ENCODE results near the gene LRRC15.
A peak's percentile ranks its signal among the peaks of the same experiment; 100 is the strongest.

Gene LRRC15

DNA sequence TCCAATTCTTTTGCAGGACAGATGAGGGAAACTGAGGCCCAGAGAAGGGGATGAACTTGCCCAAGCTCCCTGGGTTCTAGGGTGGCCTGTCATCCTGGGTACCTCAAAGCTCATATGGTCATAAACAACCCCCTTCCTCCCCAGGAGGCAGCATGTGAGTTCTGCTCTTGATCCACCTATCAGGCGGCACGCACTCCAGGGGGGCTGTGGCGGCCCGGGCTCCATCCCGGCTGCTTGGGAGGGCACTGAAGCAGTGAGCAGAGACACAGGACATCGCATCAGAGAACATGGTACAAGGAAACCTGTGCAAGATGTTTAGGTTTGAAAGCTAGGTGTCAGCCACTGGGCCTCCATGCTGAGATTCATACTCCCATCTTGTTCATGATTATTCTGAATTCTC, 52.6 kb downstream of the LRRC15 start:
- no peak for DNase-seq (ENCODE audit: low read depth)

DNA sequence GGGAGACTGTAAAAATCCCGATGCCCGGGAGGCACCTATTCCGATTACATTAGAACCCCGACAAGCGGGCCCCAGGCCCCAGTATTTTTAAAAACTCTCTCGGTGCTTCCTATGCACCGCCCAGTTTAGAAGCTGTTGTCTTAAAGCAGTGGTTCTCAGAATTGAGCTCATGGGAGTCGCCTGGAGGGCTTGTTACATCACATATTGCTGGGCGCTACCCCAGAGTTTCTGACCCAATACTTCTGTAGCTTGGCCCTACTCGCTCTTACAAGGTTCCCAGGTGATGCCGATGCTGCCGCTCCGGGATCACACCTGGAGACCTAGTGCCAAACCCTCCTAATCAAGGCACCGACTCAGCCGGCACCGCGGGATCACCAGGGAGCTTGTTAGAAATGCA, 53.6 kb downstream of the LRRC15 start:
- DNase-seq (ENCODE audit: low read depth) = no peak

DNA sequence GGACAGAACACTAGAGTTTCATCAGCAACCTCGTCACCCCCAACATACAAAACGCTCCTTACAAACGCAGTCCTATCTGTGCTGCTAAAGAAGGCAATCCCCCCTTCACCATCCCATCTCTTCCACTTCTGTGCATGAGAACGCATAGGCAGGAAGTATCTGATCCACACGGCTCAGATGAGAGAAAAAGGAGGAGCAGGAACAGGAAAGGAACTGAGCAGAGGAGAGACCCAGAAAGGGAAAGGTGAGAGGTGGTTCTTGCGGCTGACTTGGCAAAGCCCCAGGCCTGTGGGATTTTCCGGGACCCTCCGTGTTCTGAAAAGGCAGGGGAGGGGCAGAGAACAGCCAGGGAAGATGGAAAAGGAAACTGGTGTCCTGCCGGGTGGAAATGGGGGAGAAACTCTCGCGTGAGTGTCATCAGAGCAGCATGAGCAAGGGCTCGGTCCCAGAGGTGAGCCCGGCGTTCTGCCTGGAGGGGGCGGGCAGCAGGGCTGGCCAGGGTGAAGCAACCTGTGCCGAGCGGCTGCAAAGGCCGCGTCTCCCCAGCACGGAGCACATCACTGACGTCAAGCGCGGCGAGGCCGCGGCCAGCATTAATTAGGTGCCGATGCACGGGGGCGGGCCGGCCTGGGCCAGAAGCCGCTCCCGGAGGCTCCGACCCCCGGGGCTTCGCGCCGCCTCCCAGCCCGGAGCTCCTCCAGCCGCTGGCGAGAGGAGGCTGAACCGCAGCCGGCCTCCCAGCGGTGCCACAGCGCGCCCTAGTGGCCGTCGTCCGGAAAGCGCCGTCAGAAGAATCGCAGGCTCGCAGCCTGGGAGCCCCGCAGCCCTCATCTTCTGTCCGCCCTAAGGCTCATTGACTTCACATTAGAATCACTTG, 54.2 kb downstream of the LRRC15 start:
- DNase-seq (ENCODE audit: low read depth) = peak; percentile 74

DNA sequence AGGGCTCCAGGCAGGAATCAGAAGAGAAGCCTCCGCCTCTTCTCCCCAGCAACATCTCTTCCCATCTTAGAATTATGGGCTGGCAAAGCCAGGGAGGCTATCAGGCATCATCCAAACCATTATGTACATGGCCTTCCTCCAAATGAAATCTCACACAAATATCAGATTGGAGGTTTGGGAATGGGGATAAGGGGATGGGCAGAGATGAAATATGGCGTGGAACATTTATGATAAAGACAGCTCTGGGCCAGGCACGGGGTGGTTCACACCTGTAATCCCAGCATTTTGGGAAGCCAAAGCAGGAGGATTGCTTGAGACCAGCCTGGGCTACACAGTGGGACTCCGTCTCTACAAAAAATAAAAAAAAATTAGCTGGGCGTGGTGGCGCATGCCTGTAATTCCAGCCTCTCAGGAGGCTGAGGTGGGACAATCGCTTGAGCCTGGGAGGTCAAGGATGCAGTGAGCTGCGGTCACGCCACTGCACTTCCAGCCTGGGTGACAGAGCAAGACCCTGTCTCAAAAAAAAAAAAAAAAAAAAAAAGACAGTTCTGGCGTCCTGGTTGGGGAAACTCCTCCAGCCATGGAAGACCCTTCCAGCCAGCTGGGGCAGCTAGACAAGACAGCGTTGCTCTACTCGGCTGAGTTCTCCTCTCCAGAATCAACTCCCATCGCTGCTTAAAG, 55.0 kb downstream of the LRRC15 start:
- DNase-seq (ENCODE audit: low read depth) = no peak

DNA sequence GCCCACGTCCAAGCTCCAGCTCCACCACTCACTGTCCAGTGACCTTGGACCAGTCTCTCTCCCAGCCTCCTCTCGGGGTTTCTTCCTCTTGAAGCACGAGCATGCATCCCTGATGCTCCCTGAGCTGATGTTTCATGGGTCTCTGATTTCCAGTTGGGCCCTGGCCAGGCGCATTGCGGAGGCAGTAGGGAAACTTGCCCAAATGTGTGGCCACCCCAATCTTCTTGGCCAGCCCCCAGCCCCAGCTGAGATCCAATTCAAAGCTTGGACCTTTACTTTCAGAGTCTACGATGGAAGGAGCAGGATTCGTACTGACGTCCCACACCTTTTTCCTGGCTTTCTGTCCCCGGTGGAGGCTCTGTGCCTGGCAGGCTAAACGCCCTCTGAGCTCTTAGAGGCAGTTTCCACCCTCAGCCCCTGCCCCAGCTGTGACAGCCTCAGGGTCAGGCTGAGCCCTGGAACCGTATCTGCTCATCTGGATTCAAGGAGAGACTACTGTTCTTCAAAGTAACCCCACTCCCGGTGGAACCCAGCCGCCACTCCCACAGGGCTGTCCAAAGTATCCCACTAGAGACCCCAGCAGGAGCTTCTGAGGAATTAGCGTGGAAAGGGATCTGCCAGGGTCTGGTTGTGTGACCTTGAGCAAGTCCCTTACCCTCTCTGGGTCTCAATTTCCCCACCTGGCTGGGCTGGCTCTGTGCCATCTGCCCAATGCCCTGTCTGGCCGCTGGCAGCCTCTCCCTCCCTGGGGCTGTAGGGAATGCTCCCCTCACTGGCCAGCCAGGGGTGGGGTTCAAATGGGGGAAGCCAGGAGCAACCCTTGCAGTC, 55.8 kb downstream of the LRRC15 start:
- no peak for DNase-seq (ENCODE audit: low read depth)

DNA sequence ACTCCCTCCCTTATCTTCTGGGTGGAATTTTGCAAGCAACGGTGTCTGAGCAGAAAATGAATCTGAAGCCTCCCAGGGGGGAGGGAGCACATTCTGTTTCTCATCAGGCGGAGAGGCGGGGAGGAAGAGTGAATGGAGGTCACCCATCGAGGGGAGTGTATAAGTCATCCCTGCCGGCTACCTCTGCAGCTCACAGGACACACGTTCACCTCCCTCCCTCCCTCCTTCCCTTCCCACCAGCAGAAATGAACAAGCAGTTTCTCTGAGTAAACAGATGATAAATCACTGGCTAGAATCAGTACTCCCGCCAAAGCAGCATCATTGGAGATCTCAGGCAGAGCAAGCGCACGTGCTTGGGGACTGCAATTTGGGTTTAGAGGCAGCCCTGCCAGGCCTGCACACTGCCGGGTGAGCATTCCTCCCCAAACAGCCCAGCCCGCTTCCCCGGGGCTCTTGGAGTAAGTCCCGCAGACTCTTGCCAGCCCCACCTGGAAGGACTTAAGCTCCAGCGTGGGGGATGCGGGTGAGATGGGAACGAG, 56.7 kb downstream of the LRRC15 start:
- no peak for DNase-seq (ENCODE audit: low read depth)

DNA sequence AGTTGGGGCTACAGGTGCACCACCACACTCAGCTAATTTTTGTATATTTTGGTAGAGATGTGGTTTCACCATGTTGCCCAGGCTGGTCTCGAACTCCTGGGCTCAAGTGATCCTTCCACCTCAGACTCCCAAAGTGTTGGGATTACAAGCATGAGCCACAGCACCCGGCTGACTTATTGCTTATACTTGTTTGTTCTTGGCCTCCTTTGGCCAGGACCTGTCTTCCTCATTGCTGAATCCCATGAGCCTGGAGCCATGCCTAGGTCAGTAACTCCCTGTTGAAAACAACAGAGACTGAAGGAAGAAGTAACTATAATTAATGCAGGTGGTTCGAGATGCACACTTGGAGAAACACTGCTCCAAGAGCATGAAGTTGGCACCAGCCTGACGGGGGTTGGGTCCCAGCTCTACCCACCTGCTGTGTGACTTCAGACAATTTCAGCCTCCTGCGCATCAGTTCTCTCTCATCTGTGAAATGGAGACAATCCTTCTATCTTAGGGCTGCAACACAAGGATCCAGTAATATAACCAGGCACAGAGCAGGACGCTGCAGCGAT, 57.3 kb downstream of the LRRC15 start:
- no peak for DNase-seq (ENCODE audit: low read depth)

DNA sequence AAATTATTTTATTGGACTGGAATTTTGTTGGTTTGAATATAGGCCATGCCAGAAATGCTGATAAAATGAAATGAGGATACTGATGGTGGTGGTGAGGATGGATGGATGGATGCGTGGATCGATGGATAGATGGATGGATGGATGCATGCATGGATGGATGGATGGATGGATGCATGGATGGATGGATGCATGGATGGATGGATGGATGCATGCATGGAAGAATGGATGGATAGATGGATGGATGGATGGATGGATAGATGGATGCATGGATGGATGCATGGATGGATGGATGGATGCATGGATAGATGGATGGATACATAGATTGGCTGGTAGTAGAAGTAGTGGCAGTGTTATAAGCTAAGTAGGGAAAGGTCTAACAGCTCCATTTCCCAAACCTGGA, 58.5 kb downstream of the LRRC15 start:
- no peak for DNase-seq (ENCODE audit: low read depth)

DNA sequence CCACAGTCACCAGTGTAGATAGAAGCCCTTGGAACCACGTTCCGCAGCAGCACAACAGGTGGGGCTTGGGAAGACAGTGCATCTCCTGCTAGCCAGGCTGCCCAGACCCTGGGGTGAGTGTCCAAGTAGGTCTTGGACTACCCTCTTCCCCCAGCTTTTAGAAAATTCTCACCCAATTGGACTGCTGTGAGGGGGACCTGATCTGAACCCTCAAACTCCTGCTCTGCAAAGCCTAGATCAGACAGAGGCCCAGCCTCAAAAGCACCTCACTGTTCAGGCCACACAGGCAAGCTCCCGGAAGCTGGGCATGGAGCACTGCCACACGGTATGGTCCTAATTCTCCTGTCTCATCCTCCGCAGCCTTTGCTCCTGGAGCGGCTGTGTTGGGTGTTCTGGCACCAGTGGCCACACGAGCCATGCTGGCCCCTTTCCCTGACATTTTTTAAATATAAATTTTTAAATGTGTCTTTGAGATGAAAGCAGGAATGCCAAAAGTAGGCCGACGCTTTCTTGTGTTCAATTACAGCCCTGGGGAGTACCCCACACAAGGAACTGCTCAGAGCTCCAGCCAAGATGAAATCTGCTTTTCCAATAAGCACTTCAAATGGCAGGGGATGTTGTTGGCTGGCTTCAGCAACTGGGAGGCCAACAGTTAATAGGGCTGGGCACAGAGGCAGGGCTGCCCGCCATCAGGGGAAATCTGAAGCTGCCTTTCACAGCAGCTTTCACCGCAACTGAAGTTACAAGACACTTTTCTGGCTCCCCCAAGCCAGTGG, 59.3 kb downstream of the LRRC15 start:
- no peak for DNase-seq (ENCODE audit: low read depth)

DNA sequence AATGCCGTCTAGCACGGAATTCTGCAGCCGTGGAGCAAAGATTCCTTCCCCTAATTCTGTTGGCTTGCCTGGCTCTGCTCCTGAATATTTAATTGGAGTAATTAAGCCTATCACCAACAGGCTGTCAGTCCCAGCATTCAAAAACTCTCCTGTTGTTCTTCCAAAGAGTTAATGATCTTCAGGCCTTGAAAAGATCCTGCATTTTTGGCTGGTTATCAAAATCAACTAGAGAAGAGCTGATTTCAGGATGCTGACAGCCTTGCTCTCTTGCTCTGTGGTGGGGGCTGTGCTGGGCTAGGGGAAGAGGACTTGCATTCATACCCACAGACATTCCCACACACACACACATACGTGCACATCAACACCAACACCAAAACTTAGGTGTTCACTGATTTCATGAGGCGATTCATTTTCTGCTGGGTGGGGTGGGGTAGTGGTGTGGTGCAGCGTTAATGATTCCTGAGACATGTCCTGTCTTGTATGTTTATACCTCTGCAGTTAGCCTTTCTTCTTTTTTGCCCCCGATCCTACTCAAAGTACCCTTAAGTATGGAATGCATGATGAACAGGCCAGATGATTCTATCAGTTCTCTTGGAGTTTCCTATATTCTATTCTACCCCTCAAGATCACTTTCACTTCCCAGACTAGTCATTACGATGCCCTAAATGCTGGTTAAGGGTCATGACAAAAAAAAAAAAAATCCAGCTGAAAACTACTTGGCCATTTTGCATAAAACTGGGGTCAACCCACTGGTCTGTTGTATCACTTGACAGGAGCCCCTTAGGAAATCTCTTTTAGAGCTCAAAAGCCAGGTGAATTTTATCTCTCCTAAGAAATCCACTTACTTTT, 60.7 kb downstream of the LRRC15 start:
- no peak for DNase-seq (ENCODE audit: low read depth)

DNA sequence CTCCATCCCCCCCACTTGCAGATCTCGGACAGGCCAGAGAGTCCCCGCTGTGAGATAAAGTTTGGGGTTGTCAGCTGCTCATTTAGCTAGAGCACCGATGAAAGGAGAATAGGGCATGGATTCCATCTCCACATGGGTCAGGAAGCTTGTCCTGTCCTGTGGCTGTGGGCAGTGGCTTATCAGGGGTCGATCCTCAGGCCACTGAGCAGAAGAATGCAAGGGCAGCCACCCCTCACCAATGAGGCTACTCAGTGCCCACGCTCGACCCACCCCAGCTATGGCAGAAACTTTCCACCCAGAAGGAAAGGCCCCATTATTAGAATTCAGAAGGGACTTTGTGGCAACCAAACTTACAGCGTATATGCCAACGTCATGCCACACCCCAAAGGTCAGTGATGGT, 61.7 kb downstream of the LRRC15 start:
- DNase-seq (ENCODE audit: low read depth) = no peak

DNA sequence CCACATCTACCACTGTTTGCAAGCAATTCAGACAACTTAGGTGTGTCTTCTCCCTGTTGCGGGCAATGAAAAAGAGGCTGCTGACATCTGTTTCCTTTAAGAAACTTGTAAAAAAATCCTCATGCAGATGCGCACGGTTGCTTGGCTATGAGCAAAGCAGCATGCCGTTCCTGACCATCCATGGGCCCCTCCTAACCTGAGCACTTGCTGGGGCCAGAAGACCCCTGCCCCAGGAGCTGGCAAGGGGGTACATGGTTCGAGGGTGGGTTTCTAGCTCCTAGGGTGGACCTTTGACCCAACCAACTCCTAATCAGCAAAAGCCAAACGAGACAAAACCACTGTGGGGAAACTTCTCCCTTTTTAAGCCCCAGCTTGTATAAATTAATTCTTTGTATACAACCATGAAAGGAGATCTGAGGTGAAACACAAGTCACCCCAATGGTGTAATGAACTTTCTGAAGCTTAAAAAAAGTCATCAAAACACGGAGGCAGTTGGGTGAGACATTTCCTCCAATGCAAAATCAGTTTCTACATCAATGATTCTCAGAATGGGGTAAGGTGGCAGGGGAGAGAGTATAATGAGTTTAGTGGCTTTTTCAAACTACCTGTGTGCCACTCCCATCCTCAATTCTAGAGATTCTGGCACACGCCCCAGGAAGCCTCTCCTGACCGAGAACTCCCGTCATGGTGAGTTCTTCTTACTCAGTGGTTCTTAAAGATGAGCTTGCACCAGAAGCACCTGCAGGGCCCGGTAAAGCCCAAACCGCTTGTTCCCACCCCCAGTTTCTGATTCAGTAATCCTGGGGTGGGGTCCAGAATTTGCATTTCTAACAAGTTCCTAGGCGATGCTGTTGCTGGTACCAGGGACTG, 62.5 kb downstream of the LRRC15 start:
- DNase-seq (ENCODE audit: low read depth) = no peak

DNA sequence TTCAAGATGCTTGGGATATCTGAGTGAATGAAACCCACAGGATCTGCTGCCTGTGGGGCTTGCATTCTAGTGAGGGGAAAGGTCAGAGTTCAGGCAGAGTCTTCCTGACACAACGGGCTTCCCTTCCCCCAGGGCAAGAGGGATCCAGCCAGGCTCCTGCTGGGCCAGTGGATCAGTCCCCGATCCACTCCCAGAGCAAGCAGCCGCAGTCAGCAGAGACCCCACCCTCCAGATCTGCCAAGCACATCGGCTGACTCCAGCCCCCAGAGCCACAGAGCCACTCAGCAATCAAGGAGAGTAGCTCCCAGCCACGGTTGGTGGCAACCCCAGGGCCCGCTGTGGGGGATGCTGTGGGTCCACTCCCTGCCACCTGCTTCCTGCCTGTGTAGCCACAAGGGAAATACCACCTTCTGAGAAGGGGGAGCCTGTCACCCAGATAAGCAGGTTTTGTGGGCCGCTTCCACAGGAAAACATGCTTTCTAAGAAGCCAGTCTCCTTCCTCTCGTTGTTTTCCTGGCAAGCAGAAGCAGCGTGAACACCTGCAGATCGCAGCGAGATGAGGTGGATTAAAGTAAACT, 63.3 kb downstream of the LRRC15 start:
- DNase-seq (ENCODE audit: low read depth) = peak; percentile 22

DNA sequence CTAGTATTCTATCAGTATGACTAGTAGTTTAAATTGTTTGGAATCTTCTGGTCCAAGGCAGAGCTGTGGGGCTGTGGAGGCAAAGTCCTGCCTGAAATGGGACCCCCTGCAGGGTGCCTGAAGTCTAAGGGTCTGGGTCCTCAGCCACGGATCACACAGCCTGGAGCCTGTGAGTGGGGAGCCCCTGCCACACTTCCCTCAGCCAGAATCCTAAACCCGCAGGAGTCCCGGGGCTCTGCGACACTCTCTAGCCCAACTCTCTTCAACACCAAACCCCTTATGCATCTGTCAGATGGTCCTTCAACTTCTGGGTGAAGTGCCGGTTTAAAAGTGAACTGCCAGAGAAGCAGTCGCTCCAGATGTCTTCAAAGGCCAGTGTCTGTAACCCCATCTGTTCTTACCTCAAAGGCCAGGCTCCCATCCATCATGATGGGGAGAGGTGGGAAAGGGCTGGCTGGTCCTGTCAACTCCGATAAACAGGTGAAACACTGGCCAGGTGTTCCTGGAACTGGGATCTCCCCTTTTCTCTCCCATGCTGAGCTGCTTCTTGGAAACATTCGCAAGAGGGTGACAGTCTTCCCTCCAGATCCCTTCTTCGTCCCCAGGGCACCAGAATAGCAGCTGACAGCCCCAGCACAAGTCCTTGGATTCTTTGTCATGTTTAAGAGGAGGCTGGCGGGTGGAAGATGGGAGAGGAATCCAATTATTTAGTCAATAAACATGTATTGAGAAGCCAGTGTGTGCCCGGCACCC, 64.0 kb downstream of the LRRC15 start:
- DNase-seq (ENCODE audit: low read depth) = no peak

Measured in activated T-cell treated with anti-CD3 and anti-CD28 coated beads for 24 hours (primary cell).